ENCODE data around the gene PRKG1.
"Not testable (repeated sequence)": the region's sequence is repeated elsewhere in the genome, so short reads cannot be mapped to it uniquely, and the experiment has no call there.

The PRKG1 gene

DNA sequence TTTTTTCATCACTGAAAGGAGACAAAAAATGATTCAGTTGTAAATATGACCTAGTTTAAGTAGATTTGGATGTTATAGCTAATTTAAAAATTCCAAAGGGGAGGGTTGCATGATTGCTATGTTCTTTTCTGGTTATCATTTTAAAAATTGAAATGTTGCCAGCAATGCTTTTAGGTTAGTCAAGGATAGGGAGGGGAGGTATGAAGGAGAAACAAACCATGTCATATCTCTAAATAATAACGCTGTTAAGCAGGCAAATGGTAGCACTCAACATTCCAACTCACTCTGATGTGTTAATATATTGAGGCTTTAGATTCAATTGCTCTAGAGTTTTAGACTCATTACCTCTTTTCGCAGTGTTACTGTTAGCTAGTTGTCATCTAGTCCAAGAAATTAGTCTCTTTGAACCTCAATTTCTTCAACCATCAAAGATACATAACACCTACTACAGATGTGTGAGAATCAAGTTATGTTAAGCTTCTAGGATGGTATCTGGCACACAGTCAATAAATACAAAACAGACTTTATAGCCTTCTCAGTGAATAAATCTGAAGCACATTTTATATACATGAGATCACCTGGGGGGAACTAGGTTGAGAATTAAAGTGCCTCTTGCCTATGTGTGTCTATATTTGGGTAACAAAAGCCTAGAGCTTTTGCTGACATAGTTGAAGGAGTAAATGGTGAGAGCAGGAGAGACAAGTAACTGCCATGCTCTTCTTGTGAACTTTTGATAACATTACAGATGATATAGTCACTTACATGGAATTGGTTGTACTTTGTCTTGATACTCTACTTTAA, 500.2 kb downstream of the PRKG1 start:
- no peak for DNase-seq (ENCODE audit: low read depth in 1 of 2, low spot score in 1 of 2)

DNA sequence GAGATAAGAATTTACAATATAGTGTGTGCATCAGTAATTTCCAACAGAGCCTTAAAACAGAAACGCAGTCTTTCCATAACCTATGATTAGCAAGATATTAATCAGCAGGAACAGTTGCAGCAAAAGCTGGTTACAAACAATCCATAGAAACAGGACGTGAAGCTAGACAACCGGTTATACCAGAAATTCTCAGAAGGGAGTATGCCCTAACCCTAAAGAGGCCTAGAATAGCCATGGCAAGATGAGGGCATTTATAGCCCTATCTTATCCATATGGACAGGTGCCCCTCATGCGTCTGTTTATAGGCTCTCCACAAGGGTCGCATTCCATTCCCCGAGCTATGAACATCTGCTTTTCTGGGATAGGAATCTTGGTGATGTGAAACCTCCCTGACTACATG, 506.9 kb downstream of the PRKG1 start:
- DNase-seq (ENCODE audit: low read depth in 1 of 2, low spot score in 1 of 2), result not testable (repeated sequence)

DNA sequence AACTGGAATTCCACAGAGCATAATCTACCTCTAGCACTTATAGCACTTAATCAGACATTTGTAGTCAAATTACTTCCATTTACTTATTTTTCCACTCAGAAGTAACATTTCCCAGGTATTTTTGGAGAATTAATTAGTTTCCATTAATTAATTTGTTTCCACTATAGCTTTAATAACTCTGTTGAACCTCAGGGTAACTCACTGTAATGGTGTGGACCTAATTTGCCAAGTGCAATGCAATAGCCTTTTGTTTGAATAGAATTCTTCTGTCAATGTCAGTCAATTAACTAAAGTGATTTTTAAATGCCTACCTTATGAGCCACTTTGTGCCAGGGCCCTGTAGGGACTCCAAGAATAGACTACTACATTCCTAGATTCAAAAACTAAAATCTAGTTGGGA, 509.7 kb downstream of the PRKG1 start:
- DNase-seq (ENCODE audit: low read depth in 1 of 2, low spot score in 1 of 2), result no peak

DNA sequence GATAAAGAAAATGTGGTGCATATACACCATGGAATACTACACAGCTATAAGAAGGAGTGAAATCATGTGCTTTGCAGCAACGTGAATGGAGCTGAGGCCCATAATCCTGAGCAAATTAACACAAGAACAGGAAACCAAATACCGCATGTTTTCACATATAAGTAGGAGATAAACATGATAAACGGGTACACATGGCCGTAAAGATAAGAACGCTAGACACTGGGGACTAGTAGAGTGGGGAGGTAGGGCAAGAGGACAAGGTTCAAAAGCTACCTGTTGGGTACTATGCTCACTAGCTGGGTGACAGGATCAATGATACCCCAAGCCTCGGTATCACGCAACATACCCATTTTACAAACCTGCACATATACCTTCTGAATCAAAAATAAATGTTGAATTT, 511.5 kb downstream of the PRKG1 start:
- no peak for DNase-seq (ENCODE audit: low read depth in 1 of 2, low spot score in 1 of 2)

DNA sequence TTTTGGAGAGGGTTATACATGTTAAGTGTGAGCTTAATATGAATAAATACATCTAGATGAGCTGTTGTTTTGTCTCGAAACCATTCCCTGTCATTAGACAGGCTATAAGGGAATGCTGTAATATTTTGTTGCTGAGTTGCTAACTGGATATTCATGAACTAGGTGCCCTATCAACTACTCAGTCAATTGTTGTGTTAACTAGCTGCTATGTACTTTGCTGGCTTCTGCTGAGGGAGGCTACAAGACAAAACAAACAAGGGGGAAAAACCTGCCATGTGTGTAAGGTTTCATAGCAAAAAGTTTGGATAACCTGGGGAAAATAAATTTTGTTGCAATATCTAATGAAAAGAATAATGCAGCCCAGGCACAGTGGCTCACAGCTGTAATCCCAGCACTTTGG, 514.7 kb downstream of the PRKG1 start:
- DNase-seq (ENCODE audit: low read depth in 1 of 2, low spot score in 1 of 2), result no peak

DNA sequence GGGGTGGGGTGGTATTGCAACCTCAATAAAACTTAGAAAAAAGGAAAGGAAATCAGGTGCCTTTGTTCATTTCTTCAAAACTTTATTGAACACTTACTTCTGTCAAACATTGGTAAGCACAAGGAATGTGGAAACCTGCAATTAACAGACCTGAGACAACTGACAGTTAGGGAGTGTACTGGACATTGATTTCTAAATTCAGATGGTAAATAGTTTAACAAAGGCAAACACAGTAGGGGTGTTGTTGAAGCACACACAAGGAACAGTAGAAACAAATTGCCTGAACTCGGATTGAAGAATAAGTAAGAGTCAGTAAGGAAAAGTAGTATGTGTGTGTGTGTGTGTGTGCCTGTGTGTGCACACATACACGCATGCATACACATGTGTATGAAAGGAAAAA, 516.5 kb downstream of the PRKG1 start:
- no peak for DNase-seq (ENCODE audit: low read depth in 1 of 2, low spot score in 1 of 2)

DNA sequence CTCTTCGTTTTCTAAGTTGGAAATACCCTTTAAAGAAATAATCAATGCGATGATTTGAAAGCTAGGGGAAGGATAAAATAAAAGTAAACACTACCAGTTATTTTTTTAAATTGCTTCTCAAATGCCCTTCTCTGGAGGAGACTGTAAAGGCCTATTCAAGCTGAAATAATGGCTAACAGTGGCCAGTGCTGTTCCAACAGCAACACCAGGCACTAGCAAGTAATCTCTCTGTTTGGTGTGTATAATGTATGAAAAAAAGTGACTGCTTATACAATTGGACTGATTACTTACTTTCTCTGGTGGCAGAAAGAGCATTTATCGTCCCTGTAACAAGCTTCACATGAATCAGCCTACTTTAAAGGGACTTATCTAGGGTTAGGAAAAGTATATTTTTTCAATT, 522.4 kb downstream of the PRKG1 start:
- DNase-seq (ENCODE audit: low read depth in 1 of 2, low spot score in 1 of 2), result no peak

DNA sequence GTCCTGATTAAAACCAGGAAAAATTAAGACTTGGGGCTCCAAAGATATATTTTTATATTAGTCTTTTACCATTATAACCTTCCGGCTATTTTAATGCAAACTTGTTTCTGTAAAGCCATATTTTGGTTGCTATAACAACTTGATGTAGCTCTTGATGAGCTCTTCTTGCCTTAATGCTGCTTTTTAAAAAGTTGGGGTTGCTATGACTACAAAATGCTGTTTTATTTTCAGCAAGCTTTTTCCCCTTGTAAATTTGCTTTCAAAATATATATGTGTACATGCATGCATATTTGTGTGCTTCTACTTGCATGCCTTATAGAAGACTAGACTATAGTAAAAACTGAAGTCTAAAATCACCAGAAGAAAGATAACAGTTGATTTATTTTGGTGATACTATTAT, 525.4 kb downstream of the PRKG1 start:
- DNase-seq (ENCODE audit: low read depth in 1 of 2, low spot score in 1 of 2), result no peak

DNA sequence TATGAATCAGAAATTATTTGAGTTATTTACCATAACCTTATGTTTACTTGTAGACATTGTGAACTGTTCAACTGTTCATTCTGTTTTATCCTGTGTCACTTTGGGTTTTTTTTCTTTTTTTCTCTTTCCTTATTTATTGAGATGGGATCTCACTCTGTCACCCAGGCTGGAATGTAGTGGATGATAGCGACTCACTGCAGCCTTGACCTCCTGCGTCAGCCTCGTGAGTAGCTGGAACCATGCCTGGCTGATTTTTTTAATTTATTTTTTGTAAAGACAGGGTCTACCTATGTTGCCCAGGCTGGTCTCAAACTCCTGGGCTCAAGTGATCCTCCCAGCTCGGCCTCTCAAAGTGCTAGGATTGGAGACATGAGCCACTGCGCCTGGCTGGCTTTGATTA, 528.0 kb downstream of the PRKG1 start:
- DNase-seq (ENCODE audit: low read depth in 1 of 2, low spot score in 1 of 2), result no peak

DNA sequence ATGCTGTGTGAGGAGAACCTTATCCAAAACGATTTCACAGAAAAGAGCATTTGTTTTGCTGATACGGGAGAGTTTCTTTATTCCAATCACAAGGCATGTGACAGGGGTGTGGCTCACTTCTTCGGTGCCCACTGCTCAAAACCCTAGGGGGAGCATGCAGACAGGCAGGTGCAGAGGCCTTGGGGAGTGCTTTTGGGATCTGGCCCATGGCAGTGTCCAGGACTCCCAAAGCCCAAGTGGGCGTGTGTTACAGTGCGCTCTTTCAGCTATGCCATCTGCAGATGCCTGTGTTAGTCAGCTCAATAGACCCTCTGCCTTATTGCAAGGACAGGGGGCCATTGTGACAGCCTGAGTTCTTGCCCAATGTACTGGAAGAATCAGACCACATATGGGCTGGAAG, 530.3 kb downstream of the PRKG1 start:
- no peak for DNase-seq (ENCODE audit: low read depth in 1 of 2, low spot score in 1 of 2)

DNA sequence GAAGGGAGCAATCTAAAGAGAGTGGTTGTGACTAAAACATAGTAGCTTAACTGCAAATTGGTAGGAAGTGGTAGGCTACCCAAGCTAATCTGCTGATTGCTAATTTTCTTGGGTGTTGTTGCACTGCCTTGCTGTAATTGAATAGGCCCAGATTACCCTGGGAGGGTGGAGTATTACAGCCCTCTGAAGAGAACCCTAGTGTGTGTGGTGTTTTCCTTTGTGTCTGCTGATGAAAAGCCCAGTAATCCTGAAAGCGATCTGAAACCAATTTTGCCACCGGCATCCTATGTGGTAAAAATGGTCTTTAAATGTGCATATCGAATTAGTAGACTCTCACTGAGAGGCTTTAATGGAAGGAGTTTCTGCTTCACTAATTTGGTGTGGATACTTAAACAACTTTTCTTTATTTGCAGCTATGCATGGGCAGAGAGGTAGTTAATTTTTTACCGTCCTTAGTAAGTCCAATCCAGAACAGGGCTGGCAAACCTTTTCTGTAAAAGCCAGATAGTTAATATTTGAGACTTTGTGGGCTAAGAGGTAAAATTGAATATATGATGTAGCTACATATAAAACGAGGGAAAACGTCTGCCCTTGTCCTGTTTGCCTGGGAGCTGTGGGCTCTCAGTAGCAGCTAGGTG, 532.7 kb downstream of the PRKG1 start:
- DNase-seq (ENCODE audit: low read depth in 1 of 2, low spot score in 1 of 2), result no peak

DNA sequence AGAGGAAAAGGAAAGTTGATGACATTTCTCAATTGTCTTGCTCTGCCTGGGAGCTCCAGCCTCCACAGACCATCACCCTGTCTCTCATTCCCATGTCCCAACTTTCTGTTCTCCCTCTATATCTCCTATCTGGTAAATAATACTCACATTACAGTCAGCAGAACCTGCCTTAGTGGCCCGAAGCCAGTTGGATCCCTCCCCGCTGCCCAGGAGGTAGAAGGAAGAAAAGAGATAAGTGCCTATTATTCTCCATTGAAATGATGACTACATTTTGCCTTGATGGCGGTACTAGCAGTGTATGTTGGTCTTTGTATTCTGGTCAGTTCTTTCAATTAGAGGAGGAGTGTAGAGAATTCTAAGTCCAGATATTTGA, 533.2 kb downstream of the PRKG1 start:
- no peak for DNase-seq (ENCODE audit: low read depth in 1 of 2, low spot score in 1 of 2)

DNA sequence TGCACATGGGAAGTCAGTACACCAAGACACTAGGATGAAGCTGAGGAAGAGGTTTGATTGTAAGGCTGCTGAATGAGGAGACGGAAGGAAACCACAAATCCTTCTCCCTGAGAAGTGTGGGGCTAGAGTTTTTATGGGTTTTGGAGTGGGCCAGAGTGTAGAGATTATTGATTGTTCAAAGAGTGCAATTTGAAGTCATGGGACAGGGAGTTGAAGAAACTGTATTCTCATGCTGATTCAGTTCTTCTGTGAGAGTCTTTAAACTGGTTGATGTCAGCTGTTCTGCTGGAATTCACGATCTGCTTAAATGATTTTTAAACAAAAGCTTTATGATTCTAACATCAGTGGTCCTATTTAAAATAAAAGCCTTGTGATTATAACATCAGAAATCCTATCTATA, 533.9 kb downstream of the PRKG1 start:
- no peak for DNase-seq (ENCODE audit: low read depth in 1 of 2, low spot score in 1 of 2)

DNA sequence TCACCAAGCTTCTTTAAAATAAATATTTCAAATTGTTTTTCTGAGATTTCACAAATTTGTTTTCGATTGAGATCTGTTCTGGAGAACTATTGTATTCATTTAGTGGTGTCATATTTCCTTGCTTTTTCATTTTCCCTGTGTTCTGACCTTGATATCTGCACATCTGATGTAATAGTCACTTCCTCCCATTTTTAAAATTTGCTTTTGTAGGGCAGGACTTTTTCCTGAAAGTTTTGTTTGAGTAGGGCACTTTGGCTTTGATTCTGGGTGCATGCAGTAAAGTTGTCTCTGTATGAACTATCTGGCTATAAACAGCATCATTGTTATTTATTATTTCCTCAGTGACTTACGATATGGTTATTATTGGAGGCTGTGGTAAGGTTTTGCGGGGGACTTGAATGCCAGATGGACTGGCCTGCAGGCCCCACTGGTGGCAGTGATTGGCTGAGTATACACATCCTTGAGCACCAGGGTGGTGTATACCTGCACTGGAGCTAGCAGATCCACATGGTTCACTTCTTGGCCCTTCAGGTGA, 541.5 kb downstream of the PRKG1 start:
- DNase-seq (ENCODE audit: low read depth in 1 of 2, low spot score in 1 of 2), result no peak

DNA sequence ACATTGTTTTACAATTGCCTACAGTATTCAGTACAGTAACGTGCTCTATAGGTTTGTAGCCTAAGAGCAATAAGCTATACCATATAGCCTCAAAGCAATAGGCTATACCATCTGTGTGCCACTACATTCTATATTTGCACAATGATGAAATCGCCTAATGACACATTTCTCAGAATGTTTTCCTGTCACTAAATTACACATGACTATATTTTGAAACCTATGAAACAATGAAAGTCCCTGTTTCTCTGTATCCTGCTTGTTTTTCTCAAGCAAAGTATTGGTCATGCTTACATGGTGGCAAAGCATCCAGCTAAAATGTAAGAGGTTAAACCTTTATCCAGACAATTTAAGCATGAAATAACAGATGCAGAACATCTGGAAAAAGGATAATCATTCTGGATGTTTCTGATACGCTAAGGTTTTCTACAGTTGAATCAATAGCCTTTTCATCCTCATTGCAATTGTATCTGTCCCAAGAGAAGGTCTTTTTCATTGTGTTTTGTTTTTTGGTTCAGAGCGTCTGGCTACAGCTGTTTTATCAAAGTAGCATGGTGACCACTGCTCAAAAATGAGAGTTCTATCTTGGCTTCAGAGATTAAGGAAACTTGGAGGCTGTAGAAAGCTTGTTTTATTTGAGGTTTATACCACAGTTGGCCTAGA, 543.4 kb downstream of the PRKG1 start:
- DNase-seq (ENCODE audit: low read depth in 1 of 2, low spot score in 1 of 2), result no peak

DNA sequence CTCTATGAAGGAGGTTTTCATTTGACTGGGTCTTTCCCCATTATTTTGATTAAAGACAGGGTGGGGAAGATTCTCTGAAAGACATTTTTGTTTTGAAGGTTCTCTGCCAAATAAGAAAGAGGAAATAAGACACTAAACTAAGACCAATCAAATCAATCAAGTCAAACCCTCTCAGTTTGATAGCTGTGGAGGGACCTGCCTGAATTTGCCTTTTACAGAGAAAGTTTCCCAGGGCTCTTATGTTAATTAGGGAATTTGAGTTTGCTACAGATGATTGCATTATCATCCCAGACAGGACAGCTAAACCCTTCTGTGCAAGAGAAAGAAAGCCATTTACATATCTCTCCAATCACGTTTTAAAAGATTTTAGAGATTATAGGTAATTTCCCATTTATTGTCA, 545.1 kb downstream of the PRKG1 start:
- DNase-seq (ENCODE audit: low read depth in 1 of 2, low spot score in 1 of 2), result no peak

DNA sequence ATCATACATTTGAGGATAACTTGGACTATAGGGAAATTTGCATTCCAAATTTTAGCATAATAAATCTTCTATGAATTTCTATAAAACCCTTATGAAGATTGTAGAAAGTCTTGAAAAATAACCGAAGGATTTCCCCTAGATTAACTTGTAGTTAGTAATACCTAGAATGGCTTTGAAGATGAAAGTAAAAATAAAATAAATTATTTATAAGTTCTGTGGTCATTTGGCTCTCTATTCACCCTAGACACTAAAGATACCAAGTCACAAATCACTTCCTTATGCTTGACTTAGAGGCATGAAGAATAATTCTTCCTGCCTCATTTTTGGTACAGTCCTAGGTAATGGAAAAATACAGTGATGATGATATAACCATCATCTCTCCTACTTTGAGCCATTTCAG, 545.8 kb downstream of the PRKG1 start:
- DNase-seq (ENCODE audit: low read depth in 1 of 2, low spot score in 1 of 2), result no peak

DNA sequence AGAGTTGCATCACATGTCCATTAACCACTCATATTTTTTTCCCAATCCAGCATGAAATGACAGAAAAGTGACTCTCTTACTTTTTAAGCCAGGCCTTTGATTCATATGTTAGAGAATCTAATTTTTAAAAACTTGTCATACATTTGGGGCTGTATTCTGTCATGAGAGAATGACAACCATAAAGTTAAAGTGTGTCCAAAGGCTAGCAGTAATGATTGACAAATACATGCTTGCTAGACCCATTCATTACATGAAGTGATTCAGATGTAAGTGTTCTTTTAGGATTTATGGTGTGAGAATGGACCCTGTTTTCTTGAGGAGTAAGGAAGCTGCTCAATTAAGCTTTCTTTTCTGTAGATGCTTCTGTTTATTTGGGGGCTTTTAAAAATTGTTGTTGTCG, 549.7 kb downstream of the PRKG1 start:
- DNase-seq (ENCODE audit: low read depth in 1 of 2, low spot score in 1 of 2), result no peak

DNA sequence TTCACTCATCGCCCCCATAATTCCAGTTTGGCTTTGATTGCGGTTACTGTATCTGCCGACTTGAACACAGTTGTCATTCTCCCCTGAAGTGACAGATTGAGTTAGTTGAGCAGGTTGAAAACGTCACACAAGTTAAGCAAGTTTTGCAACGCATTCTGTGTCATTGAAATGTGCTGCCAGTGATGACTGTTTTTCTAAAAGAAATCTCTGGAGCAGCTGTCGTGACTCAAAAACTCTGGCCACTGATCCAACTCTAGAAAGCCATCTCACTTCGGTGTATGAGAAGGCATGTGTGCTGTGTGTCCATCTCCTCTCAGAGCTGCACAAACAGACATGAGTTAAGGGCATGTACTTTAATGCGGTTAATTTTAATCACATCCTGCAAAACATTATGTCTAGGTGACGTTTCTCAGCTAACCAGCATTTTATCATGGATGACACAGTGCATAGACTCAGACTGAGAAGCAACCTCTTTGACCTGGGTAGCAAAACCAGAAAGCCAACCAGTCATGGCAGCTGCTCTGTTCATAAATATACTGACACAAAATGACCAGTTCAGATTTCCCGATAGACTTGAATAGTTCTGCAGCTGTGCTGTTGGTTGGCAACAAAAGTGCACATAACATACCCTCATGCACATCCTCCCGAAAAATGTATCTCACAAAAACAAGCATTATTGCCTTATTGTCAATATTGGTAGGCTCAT, 555.8 kb downstream of the PRKG1 start:
- DNase-seq (ENCODE audit: low read depth in 1 of 2, low spot score in 1 of 2), result no peak

DNA sequence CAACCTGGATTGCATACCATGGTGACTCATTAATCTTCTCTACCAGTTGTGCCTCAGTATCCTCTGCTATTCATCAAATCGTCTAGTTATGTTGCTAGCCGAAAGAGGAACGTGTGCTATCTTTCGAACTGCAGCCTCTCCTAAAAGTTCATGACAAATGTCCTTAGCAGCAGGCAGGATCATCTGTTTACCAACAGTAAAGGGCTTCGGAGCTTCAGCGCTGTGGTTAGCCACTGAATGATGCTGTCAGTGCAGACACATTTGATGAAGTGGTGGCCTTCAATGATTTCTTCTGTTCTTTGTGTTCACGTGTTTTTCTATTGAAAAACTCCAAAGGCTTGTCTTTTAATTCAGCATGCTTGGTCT, 556.3 kb downstream of the PRKG1 start:
- no peak for DNase-seq (ENCODE audit: low read depth in 1 of 2, low spot score in 1 of 2)

DNA sequence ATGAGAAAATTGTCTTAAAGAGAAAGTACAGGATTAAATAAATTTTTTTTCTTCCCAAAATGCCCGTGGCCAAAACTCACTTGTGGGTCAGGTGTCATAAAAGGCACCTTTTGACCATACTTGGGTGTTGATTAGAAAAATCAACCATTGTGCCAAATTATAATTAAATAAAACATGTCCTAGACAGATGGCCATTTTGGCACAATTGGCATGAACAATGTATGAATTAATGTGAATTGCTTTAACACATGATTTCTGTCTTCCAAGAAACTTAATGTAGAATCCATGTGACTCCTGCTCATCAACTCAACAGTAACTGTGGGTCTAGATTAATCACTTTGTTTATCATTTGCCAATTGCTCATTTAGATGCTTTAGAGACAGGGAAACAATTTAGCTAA, 561.1 kb downstream of the PRKG1 start:
- DNase-seq (ENCODE audit: low read depth in 1 of 2, low spot score in 1 of 2), result no peak

DNA sequence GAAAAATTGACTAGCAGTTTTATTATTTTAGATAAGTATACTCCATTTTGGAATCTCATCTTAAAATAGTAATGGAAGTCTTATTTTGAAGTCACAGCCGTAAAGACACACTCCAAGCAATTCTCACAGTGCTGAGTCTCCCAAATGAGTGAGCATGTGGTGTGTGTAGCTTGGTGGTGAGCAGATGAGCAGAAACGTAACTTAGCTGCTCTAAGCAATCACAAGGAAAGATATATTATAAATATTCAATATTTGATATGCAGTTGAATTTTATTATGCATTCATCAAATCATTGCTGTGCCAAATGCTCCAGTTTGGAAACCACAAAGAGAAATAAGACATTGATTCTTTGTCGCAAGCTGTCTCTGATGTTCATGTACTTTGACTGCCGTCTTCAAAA, 563.9 kb downstream of the PRKG1 start:
- DNase-seq (ENCODE audit: low read depth in 1 of 2, low spot score in 1 of 2), result no peak

Measured in activated CD4-positive, alpha-beta T cell treated with anti-CD3 and anti-CD28 coated beads, Interleukin-2, amount 50 U/mL, for 24 hours (primary cell).